Measurements from ENCODE around the gene MRPL21. TPM values are rescaled to one million over a fixed set of nuclear protein-coding genes. Genes with fewer than 3 reads are reported as not detected.
"Not testable (repeated sequence)": the region's sequence is repeated elsewhere in the genome, so short reads cannot be mapped to it uniquely, and the experiment has no call there.

Gene MRPL21
- polyA plus RNA-seq, 2 of the 4 experiments (the other 2 are of a cell fraction) = 116 to 131 TPM

DNA sequence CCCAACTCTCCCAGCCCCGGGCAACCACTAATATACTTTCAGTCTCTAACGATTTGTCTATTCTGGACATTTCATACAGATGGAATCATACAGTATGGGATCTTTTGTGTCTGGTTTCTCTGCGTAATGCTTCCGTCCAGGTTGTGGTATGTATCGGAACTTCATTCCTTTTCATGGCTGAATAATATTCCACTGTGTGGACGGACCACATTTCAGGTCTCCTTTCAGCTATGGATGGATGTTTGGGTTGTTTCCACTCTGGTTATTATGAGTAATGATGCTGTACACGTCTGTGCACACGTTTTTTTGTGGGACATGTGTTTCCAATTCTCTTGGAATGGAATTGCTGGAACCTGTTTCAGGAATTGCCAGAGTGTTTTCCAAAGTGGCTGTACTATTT is 44.5 kb downstream of the MRPL21 start:
- ATAC-seq (no peak), FAIRE-seq (no peak), DNase-seq (ENCODE audit: low read depth in 1 of 2, low spot score in 1 of 2) (no peak)
- WGBS (ENCODE audit: missing lambda C conversion rate) = 70% methylated on average over 8 of the region's 8 CpGs
- H3K4me3 ChIP-seq = no peak overlapping the region
- peaks cover 5% of the 10 kb centered on the region; the same call in 2 of the 3 replicates for H3K9me3 ChIP-seq
- no peak overlapping the region for H3K4me2 ChIP-seq
- H3K27ac ChIP-seq = no peak overlapping the region
- ChIA-PET POLR2A (no interaction called here), CTCF (no interaction called here)
- TF ChIP-seq GATA3 (IDR thresholded peaks at IDR 0.05; ENCODE audit: borderline replicate concordance) (no peak), KDM1A (IDR thresholded peaks at IDR 0.05; ENCODE audit: low read depth) (peak; percentile 73), NPAS2 (CRISPR knock-in tag; IDR thresholded peaks at IDR 0.05; ENCODE audit: borderline replicate concordance) (no peak), TFCP2L1 (CRISPR knock-in tag; IDR thresholded peaks at IDR 0.05) (no peak)
- TF ChIP-seq, protein P1, sequence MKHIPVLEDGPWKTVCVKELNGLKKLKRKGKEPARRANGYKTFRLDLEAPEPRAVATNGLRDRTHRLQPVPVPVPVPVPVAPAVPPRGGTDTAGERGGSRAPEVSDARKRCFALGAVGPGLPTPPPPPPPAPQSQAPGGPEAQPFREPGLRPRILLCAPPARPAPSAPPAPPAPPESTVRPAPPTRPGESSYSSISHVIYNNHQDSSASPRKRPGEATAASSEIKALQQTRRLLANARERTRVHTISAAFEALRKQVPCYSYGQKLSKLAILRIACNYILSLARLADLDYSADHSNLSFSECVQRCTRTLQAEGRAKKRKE (CRISPR knock-in tag; IDR thresholded peaks at IDR 0.05; ENCODE audit: low read depth) = no peak
- H3K4me1 ChIP-seq = peaks cover 22% of the 10 kb centered on the region

DNA sequence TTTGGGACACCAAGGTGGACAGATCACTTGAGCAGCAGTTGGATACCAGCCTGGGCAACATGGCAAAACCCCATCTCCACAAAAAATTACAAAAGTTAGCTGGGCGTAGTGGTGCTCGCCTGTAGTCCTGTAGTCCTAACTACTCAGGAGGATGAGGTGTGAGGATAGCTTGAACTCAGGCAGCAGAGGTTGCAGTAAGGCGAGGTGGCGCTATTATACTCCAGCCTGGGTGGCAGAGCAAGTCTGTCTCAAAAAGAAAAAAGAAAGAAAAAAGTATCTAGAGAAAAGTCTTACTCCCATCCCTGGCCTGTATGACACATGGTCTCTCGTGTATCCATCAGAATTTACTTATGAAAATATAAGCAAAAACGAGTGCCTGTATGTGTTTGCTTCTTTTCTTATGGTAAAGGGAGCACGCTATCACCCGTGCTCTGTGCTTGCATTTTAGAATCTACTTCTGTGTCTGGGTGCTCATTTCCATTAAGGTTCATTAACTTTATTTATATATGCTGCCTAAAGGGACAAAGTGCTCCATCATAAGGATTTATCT is 46.5 kb downstream of the MRPL21 start:
- ChIA-PET CTCF (no interaction called here), POLR2A (no interaction called here)
- WGBS (ENCODE audit: missing lambda C conversion rate) = 59% methylated on average over 8 of the region's 8 CpGs
- peak overlapping the region; percentile 55 for H3K4me2 ChIP-seq
- FAIRE-seq (no peak), ATAC-seq (peak; percentile 60 to 71), DNase-seq (ENCODE audit: low read depth in 1 of 2, low spot score in 1 of 2) (no peak)
- no peak overlapping the region for H3K4me3 ChIP-seq
- H3K4me1 ChIP-seq = peaks cover 22% of the 10 kb centered on the region
- H3K27ac ChIP-seq = peak overlapping the region; percentile 31 to 80
- TF ChIP-seq, protein P2, sequence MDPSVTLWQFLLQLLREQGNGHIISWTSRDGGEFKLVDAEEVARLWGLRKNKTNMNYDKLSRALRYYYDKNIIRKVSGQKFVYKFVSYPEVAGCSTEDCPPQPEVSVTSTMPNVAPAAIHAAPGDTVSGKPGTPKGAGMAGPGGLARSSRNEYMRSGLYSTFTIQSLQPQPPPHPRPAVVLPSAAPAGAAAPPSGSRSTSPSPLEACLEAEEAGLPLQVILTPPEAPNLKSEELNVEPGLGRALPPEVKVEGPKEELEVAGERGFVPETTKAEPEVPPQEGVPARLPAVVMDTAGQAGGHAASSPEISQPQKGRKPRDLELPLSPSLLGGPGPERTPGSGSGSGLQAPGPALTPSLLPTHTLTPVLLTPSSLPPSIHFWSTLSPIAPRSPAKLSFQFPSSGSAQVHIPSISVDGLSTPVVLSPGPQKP (IDR thresholded peaks at IDR 0.05; ENCODE audit: low read depth, low read length) = no peak
- TF ChIP-seq RAD21 (conservative IDR thresholded peaks at IDR 0.05 in 1 of 2, IDR thresholded peaks at IDR 0.05 in 1 of 2) = no peak
- TF ChIP-seq, protein P3, sequence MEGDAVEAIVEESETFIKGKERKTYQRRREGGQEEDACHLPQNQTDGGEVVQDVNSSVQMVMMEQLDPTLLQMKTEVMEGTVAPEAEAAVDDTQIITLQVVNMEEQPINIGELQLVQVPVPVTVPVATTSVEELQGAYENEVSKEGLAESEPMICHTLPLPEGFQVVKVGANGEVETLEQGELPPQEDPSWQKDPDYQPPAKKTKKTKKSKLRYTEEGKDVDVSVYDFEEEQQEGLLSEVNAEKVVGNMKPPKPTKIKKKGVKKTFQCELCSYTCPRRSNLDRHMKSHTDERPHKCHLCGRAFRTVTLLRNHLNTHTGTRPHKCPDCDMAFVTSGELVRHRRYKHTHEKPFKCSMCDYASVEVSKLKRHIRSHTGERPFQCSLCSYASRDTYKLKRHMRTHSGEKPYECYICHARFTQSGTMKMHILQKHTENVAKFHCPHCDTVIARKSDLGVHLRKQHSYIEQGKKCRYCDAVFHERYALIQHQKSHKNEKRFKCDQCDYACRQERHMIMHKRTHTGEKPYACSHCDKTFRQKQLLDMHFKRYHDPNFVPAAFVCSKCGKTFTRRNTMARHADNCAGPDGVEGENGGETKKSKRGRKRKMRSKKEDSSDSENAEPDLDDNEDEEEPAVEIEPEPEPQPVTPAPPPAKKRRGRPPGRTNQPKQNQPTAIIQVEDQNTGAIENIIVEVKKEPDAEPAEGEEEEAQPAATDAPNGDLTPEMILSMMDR (IDR thresholded peaks at IDR 0.05) = peak; percentile 27; the same call in 1 of the 3 replicates
- TF ChIP-seq, protein P1 (CRISPR knock-in tag; IDR thresholded peaks at IDR 0.05; ENCODE audit: low read depth) = no peak
- TF ChIP-seq POLR2A (IDR thresholded peaks at IDR 0.05; ENCODE audit: low read length) = no peak
- no peaks in the 10 kb centered on the region for H3K9me3 ChIP-seq

DNA sequence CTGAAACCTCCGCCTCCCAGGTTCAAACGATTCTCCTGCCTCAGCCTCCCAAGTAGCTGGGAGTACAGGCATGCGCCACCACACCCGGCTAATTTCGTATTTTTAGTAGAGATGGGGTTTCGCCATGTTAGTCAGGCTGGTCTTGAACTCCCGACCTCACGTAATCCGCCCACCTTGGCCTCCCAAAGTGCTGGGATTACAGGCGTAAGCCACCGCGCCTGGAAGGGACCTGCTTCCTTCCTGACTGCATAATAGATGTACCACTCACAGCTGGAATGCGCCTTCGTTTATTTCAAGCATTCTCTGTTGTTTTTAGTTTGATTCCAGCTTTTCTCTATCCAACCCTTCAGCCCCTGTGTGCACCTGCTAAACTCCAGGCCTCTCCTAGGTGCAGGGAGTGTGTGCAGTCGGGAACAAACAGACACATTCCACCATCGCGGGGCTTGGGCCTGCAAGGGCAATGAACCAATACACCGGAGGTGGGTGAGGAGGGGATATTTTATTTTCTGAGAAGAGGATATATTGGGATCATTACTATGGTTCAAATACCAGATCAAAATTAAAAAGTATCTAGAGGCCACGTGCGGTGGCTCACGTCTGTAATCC is 47.1 kb downstream of the MRPL21 start:
- FAIRE-seq; CTCF ChIA-PET; ATAC-seq; H3K4me3 ChIP-seq; DNase-seq (ENCODE audit: low read depth in 1 of 2, low spot score in 1 of 2); POLR2A ChIA-PET; H3K9me3 ChIP-seq: not testable (repeated sequence)
- 93% methylated on average over 21 of the region's 21 CpGs for WGBS (ENCODE audit: missing lambda C conversion rate)
- peaks cover 22% of the 10 kb centered on the region for H3K4me1 ChIP-seq
- peak overlapping the region; percentile 31 to 80 for H3K27ac ChIP-seq
- peak overlapping the region; percentile 55 for H3K4me2 ChIP-seq

DNA sequence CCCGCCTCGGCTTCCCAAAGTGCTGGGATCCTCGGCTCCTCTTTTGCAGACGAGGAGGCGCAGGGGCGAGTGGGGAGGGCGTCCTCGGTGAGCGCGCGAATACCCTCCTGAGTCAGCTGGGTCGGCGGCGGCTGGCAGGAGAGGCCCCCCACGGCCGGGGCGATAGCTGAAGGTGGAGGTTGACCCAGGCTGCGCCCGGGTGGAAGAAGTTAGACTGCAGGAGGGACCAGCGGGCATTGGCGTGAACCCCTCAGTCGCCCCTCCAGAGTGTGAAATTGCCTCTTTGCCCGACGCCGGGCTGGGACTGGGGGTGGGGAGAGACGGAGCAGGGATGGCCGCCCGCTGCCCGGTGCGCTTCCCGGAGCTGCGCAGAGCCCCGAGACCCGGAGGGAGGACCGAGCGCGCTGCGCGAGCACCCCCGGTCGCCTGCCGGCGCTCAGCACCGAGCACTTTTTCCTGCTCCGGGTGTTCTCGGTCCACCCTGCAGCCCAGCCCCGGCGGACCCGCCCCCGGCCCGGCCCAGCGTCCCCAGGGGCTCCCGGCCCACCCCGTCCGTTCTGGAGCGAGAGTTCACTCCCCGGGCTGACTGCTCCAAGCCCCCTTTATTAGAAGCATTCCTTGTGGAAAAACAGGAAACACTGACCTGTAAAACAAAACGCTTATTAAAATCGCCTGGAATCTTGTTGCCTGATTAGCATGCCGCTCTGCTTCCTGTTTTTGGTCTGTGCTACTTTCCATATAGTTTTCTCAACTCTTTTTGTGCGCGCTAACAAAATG is 48.2 kb downstream of the MRPL21 start:
- ChIA-PET POLR2A (no interaction called here), CTCF (no interaction called here)
- Histone ChIP-seq H3K4me3 (peak overlapping the region; percentile 30), H3K27ac (peak overlapping the region; percentile 23 to 66; a peak in 5 of 6 replicates), H3K4me2 (peak overlapping the region; percentile 65), H3K4me1 (peaks cover 22% of the 10 kb centered on the region), H3K9me3 (no peaks in the 10 kb centered on the region)
- no peak for DNase-seq (ENCODE audit: low read depth in 1 of 2, low spot score in 1 of 2)
- WGBS (ENCODE audit: missing lambda C conversion rate) = 65% methylated on average over 35 of the region's 62 CpGs
- peak in 1 of 2 experiments; percentile 30; a peak in 3 of 6 replicates for ATAC-seq
- TF ChIP-seq FOXS1 (CRISPR knock-in tag; IDR thresholded peaks at IDR 0.05) = no peak
- TF ChIP-seq HDAC2 (IDR thresholded peaks at IDR 0.05) = no peak
- TF ChIP-seq ZNF302 (CRISPR knock-in tag; IDR thresholded peaks at IDR 0.05) = no peak
- TF ChIP-seq JUNB (IDR thresholded peaks at IDR 0.05) = no peak
- TF ChIP-seq ESRRA (IDR thresholded peaks at IDR 0.05; ENCODE audit: borderline replicate concordance, low read length) = no peak
- no peak for TF ChIP-seq POLR2A (IDR thresholded peaks at IDR 0.05; ENCODE audit: low read length)
- TF ChIP-seq, protein P4, sequence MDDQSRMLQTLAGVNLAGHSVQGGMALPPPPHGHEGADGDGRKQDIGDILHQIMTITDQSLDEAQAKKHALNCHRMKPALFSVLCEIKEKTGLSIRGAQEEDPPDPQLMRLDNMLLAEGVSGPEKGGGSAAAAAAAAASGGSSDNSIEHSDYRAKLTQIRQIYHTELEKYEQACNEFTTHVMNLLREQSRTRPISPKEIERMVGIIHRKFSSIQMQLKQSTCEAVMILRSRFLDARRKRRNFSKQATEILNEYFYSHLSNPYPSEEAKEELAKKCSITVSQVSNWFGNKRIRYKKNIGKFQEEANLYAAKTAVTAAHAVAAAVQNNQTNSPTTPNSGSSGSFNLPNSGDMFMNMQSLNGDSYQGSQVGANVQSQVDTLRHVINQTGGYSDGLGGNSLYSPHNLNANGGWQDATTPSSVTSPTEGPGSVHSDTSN (IDR thresholded peaks at IDR 0.05) = no peak
- no peak for TF ChIP-seq CBX2 (IDR thresholded peaks at IDR 0.05; ENCODE audit: borderline replicate concordance, low read depth)
- TF ChIP-seq NPAS2 (CRISPR knock-in tag; IDR thresholded peaks at IDR 0.05; ENCODE audit: borderline replicate concordance) = no peak
- TF ChIP-seq BHLHE40 (IDR thresholded peaks at IDR 0.05; ENCODE audit: low read depth, low read length) = no peak
- TF ChIP-seq SMC3 (IDR thresholded peaks at IDR 0.05) = no peak
- TF ChIP-seq SREBF2 (IDR thresholded peaks at IDR 0.05) = no peak
- no peak for TF ChIP-seq CEBPB (IDR thresholded peaks at IDR 0.05)
- FAIRE-seq = no peak

Data from A549 (cell line).